ENCODE measurements around the gene SYT1. TPM values are rescaled to one million over a fixed set of nuclear protein-coding genes. Genes with fewer than 3 reads are reported as not detected.

SYT1 gene
- total RNA-seq, 1 donor from 2014 or later, result 0.91 TPM

DNA sequence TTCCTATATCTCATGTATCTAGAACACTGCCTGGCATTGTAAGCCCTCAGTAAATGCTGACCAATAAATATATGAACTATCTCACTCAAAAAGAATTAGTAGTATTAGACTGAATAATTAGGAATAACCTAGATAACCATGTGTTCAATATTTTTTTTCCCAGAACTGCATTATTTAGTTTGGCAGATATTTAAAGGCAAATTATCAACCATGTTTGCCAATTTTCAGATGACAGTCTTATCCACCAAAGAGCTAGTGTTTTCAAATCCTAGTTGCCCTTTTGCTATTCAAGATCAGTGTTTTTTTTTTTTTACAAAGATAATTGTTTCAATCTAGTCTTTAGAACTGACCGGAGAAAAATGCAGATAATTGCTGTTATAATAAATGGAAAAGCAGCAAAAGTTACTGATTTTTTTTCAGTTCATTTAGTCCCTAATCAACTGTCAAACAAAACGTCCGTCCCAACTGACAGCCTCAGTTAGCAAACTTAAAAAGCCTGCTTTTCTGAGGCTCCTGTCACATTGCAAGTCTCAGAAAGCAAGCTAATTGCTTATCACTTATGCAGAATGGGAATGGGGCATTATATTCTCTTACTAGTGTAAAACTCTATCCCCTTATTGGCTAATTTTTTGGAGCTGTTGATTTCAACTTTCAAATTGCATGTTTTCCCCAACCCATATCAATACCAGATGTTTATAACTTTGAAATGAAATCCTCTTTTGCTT, 623.0 kb downstream of the SYT1 start:
- DNase-seq (ENCODE audit: low spot score) (no peak), ATAC-seq (no peak)
